ENCODE results near the gene ZACN.
A peak's percentile ranks its signal among the peaks of the same experiment; 100 is the strongest.
"Not testable (repeated sequence)": the region's sequence is repeated elsewhere in the genome, so short reads cannot be mapped to it uniquely, and the experiment has no call there.

Gene ZACN

DNA sequence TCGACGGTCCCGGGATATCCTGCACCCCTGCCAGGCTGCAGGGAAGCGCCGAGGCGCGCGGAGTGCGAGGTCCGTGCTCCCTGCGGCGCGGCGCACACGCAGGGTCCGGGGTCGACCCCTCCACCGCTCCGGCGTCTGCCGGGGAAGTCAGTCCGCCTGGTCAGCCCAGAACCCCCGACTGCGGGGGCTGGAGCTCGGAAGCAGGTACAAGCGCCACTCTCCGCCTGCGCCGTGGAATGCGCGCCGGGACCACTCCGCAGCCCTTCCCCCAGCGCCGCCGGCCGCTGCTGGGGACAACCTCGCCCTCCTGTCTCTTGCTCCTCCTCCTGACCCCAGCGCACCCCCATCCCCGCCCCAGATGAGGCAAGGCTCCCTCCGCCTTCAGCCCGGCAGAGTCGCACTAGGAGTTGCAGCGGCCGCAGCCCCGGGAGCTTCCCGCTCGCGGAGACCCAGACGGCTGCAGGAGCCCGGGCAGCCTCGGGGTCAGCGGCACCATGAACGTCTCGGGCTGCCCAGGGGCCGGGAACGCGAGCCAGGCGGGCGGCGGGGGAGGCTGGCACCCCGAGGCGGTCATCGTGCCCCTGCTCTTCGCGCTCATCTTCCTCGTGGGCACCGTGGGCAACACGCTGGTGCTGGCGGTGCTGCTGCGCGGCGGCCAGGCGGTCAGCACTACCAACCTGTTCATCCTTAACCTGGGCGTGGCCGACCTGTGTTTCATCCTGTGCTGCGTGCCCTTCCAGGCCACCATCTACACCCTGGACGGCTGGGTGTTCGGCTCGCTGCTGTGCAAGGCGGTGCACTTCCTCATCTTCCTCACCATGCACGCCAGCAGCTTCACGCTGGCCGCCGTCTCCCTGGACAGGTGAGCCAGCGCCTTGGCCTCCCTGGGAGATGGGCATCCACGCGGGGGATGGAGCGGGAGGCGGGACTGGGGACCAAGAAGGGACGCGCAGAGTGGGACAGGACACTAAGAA lies 4.3 kb upstream of the ZACN start, which contains the start of gene GALR2:
Gene GALR2 (plus strand): TSS at position 392 of the 974 bp plus-strand sequence. CDS start 103 bp downstream, at position 495.
- DNase-seq (no peak), ATAC-seq (no peak)
- Mint-ChIP-seq H3K36me3 (ENCODE audit: low read depth) (peaks cover 10% of the 10 kb centered on the region), H3K4me3 (peak within 1 kb of the TSS; percentile 53), H3K4me1 (peaks cover 55% of the 10 kb centered on the region), H3K27ac (no peak within 1 kb of the TSS), H3K9me3 (no peaks in the 10 kb centered on the region), H3K27me3 (peaks cover 54% of the 10 kb centered on the region)

DNA sequence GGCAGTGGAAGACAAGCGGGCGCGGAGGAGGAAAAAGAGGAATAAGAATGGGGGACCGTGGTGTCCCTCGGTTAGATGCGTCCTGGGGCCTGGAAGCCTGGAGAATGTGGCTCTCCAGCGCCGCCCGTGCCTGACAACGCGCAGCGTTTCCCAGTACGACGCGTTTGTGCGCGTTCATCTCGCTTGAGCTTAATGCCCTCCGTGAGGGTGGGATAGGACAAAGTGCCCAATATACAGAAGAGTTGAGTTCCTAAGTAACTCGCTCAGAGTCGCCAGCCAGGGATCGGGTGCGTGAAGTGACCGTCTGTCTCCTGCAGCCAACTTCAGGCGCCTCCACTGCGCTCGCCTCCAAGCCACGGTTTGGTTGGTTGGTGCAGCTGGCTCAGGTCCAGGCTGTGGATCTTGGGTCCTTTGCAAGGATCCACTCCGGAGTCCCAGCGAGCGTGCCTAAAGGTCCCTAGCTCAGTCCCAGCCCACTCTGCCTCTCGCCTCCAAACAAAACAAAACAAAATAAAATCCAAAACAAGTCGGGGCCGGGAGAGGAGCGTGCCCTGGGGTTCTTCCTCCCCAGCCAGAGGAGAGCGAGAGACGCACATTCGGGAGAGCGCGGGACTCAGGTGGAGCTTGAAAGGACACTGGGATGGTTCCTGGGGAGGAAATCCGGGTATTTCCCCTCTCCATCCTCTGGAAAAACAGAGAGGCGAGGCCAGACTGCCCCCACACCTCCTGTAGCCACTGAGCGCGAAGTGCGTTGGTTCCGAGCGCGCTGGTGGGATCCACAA lies 3.4 kb upstream of the ZACN start:
- Mint-ChIP-seq H3K9me3 (no peaks in the 10 kb centered on the region), H3K27ac (no peak overlapping the region), H3K36me3 (ENCODE audit: low read depth) (peaks cover 3% of the 10 kb centered on the region), H3K4me3 (peak overlapping the region; percentile 53), H3K27me3 (peaks cover 54% of the 10 kb centered on the region), H3K4me1 (peaks cover 48% of the 10 kb centered on the region)
- DNase-seq (peak; percentile 16), ATAC-seq (no peak)

DNA sequence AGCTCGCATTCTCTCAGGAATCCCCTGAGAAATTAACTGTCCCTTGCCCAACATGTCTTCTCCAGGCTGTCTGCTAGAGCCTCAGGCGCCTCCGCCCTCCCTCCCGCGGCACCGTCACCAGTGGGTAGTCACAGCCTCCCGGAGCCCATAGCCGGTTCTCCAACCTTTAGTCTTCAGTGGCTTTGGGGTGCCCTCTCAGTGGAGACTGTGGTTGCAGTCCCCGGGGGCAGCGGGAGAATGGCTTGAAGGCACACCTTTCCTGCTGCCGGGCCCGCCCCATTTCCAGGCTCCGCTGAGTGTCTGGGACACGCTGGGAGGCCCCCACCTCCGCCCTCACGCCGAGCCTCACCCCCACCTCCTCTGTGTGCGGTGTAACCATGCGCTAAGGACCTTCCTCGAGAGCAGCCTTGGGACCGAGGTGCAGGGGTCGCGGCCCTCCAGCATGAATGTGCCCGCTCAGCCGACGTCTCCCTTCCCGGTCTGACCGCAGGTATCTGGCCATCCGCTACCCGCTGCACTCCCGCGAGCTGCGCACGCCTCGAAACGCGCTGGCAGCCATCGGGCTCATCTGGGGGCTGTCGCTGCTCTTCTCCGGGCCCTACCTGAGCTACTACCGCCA lies 2.7 kb upstream of the ZACN start:
- ATAC-seq = no peak
- peak overlapping the region; percentile 67 for H3K4me3 Mint-ChIP-seq
- peaks cover 3% of the 10 kb centered on the region for H3K36me3 Mint-ChIP-seq (ENCODE audit: low read depth)
- no peak overlapping the region for H3K27ac Mint-ChIP-seq
- DNase-seq = no peak
- peaks cover 54% of the 10 kb centered on the region for H3K27me3 Mint-ChIP-seq
- no peaks in the 10 kb centered on the region for H3K9me3 Mint-ChIP-seq
- H3K4me1 Mint-ChIP-seq = peaks cover 42% of the 10 kb centered on the region

DNA sequence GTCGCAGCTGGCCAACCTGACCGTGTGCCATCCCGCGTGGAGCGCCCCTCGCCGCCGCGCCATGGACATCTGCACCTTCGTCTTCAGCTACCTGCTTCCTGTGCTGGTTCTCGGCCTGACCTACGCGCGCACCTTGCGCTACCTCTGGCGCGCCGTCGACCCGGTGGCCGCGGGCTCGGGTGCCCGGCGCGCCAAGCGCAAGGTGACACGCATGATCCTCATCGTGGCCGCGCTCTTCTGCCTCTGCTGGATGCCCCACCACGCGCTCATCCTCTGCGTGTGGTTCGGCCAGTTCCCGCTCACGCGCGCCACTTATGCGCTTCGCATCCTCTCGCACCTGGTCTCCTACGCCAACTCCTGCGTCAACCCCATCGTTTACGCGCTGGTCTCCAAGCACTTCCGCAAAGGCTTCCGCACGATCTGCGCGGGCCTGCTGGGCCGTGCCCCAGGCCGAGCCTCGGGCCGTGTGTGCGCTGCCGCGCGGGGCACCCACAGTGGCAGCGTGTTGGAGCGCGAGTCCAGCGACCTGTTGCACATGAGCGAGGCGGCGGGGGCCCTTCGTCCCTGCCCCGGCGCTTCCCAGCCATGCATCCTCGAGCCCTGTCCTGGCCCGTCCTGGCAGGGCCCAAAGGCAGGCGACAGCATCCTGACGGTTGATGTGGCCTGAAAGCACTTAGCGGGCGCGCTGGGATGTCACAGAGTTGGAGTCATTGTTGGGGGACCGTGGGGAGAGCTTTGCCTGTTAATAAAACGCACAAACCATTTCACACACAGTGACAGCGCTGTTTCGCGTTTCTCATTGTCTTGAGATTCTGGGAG lies 2.0 kb upstream of the ZACN start:
- DNase-seq (peak; percentile 41), ATAC-seq (no peak)
- H3K4me1 Mint-ChIP-seq = peaks cover 35% of the 10 kb centered on the region
- peaks cover 54% of the 10 kb centered on the region for H3K27me3 Mint-ChIP-seq
- H3K4me3 Mint-ChIP-seq = peak overlapping the region; percentile 67
- H3K9me3 Mint-ChIP-seq = no peaks in the 10 kb centered on the region
- H3K36me3 Mint-ChIP-seq (ENCODE audit: low read depth) = no peaks in the 10 kb centered on the region
- H3K27ac Mint-ChIP-seq = no peak overlapping the region

DNA sequence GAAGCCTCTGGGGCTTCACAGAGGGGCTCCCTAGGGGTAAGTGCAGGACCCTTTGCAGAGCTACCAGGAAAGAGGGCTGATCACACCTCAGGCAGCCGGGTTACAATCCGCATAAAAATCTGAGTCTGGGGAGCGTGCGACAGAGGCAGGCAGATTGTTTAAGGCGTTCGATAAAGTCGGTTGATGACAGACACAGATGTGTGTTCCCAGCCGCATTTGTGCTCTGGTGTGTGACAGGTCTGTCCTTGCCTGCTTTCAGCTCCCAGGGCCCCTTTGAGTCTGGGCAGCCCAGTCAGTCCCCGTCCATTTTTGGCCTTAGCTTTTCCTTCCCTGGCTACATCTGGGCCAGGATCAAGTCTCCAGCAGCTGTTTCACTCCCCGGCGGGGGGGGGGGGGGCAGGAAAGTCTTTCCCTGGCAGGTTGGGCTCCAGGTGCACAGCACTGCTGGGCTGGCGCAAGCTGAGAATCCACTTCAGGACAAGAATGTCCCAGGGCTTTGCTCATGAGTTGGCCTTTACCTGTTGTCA lies 1.3 kb upstream of the ZACN start:
- Mint-ChIP-seq H3K9me3 (no peaks in the 10 kb centered on the region), H3K36me3 (ENCODE audit: low read depth) (no peaks in the 10 kb centered on the region), H3K4me3 (no peak overlapping the region), H3K27ac (no peak overlapping the region), H3K27me3 (peaks cover 54% of the 10 kb centered on the region), H3K4me1 (peaks cover 35% of the 10 kb centered on the region)
- DNase-seq = no peak
- no peak for ATAC-seq

DNA sequence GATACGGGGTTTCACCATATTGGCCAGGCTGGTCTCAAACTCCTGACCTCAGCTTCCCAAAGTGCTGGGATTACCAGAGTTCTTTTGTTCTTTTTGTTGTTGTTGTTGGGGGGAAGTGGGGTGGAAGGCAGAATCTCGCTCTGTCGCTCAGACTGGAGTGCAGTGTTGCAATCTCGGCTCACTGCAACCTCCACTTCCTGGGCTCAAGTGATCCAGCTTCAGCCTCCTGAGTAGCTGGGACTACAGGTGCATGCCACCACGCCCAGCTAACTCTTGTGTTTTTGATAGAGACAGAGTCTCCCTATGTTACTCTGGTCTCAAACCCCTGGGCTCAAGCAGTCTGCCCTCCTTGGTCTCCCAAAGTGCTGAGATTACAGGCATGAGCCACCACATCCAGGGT lies 612 bp upstream of the ZACN start:
- H3K4me3 Mint-ChIP-seq; H3K36me3 Mint-ChIP-seq (ENCODE audit: low read depth); DNase-seq; H3K9me3 Mint-ChIP-seq; ATAC-seq; H3K27ac Mint-ChIP-seq: not testable (repeated sequence)
- peaks cover 35% of the 10 kb centered on the region for H3K4me1 Mint-ChIP-seq
- H3K27me3 Mint-ChIP-seq = peaks cover 54% of the 10 kb centered on the region

DNA sequence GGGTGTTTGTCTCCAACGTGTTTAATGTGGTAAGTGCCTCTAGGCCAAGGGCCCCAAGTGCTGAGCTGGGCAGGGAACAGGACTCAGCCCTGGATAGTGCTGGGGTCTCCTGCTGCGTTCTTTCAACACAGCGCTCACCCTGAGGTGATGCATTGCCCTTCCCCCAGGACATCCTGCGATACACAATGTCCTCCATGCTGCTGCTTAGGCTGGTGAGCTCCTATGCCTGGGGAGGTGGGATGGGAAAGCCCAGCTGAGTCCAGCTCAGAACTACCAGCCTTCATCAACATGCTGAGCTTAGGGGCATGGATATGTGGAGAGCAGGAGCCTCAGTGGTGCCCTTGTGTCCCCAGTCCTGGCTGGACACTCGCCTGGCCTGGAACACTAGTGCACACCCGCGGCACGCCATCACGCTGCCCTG lies 563 bp downstream of the ZACN start:
- DNase-seq (no peak), ATAC-seq (peak; percentile 6)
- H3K9me3 Mint-ChIP-seq = no peaks in the 10 kb centered on the region
- no peak overlapping the region for H3K27ac Mint-ChIP-seq
- peaks cover 4% of the 10 kb centered on the region for H3K36me3 Mint-ChIP-seq (ENCODE audit: low read depth)
- peaks cover 31% of the 10 kb centered on the region for H3K4me1 Mint-ChIP-seq
- peaks cover 47% of the 10 kb centered on the region for H3K27me3 Mint-ChIP-seq
- H3K4me3 Mint-ChIP-seq = no peak overlapping the region

DNA sequence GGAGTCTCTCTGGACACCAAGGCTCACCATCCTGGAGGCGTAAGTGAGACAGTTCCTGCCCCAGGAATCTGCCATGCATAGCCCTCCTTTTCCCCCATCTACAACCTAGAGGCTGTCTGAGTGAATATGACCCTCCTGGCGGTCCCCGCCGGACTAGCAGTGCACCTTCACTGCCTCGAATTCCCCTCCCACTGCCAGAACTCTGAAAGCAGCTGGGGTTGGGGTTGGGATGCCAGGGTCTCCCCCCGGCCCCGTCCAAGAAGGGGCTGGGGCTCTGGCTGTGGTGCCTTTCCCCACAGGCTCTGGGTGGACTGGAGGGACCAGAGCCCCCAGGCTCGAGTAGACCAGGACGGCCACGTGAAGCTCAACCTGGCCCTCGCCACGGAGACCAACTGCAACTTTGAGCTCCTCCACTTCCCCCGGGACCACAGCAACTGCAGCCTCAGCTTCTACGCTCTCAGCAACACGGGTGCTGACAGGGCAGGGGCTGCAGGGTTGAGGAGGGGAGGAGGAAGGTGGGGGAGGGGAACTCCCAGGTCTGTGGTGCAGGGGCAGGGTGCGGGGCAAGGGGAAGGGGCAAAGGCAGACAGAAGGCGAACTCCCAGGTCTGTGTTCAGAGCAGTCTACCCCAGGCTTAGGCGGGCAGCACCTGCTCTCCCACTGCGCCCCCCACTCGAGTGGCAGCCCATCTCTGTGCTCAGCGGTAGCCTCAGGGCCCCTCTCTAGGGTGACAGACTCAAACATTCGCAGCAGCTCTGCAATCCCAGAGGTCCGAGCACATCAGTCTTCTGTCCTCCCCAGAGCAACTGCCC lies 1.2 kb downstream of the ZACN start:
- Mint-ChIP-seq H3K27ac (no peak overlapping the region), H3K9me3 (no peaks in the 10 kb centered on the region), H3K4me1 (peaks cover 27% of the 10 kb centered on the region), H3K36me3 (ENCODE audit: low read depth) (peaks cover 7% of the 10 kb centered on the region), H3K27me3 (peaks cover 42% of the 10 kb centered on the region), H3K4me3 (no peak overlapping the region)
- ATAC-seq (peak; percentile 10), DNase-seq (no peak)

DNA sequence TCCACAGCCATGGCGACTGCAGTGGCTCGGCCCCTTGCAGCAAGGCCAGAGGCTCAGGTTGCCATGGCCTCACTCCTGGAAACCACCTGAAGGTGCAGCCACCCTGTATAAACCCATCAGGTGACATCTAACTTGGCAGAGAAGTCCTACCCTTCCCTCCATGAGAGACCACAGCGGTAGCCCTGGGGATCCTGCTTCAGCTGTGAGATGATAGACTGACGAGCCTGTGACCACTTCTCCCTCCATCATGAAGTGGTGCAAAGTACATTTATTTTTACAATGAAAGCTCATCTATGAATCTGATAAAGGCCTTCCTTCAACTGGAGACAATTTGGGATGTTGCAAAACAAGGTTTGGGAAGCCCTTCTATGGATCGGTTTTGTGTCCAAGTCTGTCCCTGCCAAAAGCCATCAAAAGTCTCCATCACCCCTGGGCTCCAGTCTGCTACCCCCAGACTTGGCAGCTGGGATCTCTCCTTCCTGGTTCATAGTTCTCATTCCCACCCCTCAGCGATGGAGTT lies 1.8 kb downstream of the ZACN start:
- Mint-ChIP-seq H3K4me3 (no peak overlapping the region), H3K36me3 (ENCODE audit: low read depth) (peaks cover 7% of the 10 kb centered on the region), H3K27ac (no peak overlapping the region), H3K4me1 (peaks cover 22% of the 10 kb centered on the region), H3K9me3 (no peaks in the 10 kb centered on the region), H3K27me3 (peaks cover 35% of the 10 kb centered on the region)
- DNase-seq = no peak
- no peak for ATAC-seq

DNA sequence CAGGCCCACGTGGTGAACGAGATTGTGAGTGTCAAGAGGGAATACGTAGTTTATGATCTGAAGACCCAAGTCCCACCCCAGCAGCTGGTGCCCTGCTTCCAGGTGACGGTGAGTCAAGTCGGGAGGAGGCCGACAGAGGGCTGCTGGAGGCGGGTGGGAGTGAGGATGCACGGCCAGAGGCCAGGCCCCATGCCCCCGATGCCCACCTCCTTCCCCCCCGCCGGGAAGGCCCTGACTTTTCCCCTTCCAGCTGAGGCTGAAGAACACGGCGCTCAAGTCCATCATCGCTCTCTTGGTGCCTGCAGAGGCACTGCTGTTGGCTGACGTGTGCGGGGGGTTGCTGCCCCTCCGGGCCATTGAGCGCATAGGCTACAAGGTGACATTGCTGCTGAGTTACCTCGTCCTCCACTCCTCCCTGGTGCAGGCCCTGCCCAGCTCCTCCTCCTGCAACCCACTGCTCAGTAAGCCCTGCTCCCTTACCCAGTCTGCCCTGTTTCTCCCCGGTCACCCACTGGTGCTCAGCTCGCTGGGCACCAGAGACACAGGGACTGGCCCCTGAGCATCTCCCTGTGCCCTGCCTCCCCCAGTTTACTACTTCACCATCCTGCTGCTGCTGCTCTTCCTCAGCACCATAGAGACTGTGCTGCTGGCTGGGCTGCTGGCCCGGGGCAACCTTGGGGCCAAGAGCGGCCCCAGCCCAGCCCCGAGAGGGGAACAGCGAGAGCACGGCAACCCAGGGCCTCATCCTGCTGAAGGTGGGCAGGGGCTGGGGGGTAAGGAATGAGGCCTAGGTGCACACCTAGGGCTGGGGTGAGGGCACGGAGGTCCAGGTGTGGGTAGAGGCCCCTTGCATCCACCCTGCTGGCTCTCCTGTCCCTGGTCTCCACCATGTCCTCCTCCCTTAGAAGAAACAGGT lies 2.6 kb downstream of the ZACN start:
- peaks cover 28% of the 10 kb centered on the region for H3K27me3 Mint-ChIP-seq
- H3K4me3 Mint-ChIP-seq = no peak overlapping the region
- H3K36me3 Mint-ChIP-seq (ENCODE audit: low read depth) = peaks cover 7% of the 10 kb centered on the region
- no peaks in the 10 kb centered on the region for H3K9me3 Mint-ChIP-seq
- H3K27ac Mint-ChIP-seq = no peak overlapping the region
- no peak for ATAC-seq
- peaks cover 16% of the 10 kb centered on the region for H3K4me1 Mint-ChIP-seq
- no peak for DNase-seq

DNA sequence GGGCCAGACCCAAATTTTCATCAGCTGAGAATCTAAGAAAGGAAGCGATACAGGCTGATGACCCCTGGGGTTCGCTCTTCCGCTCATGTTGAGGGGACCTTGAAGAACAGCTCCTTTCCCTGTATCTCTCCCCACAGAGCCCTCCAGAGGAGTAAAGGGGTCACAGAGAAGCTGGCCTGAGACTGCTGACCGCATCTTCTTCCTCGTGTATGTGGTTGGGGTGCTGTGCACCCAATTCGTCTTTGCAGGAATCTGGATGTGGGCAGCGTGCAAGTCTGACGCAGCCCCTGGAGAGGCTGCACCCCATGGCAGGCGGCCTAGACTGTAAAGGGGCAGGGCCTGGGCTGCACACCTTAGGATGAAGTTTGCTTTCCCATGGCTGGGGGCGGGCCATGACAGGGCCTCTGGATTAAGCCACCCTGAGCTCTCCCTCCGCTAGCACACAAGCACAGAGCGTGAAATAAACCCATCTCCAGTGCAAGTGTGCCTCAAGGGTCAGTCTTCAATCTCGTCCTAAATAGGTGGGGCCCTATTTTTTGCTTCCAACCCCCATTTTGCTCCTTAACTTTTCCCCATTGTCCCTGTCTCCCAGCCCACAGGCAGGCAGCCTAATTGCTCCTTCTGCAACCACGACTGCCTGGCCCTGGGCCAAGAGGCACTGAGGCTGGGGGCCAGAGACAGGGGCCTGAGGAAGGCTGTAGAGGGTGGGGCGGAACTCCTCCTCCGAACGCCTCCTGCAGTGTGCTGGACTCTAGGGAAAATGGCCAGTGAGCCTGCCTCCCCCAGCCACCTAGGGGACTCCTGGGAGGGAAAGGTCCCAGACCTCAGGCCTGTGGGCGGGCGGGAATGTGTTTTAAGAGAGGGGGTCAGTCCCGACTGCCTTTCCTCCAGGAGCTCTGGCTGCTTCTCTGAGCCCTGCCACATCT lies 3.6 kb downstream of the ZACN start:
- Mint-ChIP-seq H3K27me3 (peaks cover 18% of the 10 kb centered on the region), H3K27ac (no peak overlapping the region), H3K36me3 (ENCODE audit: low read depth) (peaks cover 9% of the 10 kb centered on the region), H3K9me3 (no peaks in the 10 kb centered on the region), H3K4me3 (no peak overlapping the region), H3K4me1 (peaks cover 9% of the 10 kb centered on the region)
- no peak for DNase-seq
- no peak for ATAC-seq

Data from activated naive CD8-positive, alpha-beta T cell treated with anti-CD3 and anti-CD28 coated beads, Interleukin-2, amount 50 U/mL, for 24 hours (primary cell).